ENCODE results near the gene CIB4. TPM values are rescaled to one million over a fixed set of nuclear protein-coding genes. Genes with fewer than 3 reads are reported as not detected.

CIB4 gene
- total RNA-seq, 2 donors from 2014 or later = 0.46 TPM; not detected in 1

DNA sequence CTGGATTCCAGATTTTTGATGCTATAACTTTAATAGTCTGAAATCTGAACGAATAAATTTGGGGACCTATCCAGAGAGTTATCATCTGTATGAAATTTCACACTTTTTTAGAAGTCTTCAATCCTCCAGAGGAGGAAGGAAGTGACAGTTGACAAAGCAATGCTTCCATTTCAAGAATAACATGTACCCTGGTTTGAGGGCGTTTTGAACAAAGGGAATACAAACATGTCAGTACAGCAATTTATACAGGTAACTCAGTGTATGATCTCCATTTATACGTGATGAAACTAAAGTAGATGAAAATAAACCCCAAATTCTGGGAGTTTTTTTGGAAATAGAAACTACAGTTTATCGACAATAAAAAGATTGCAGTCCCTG is 42.2 kb downstream of the CIB4 start:
- no peak overlapping the region for H3K27ac ChIP-seq
- H3K9me3 ChIP-seq = no peaks in the 10 kb centered on the region
- H3K4me1 ChIP-seq (replicated peaks) = no peaks in the 10 kb centered on the region
- intact Hi-C loops (cut with DNase I) = no loop called here
- DNase-seq (ENCODE audit: low spot score) = no peak
- 20% methylated on average over 4 of the region's 4 CpGs for WGBS
- TF ChIP-seq POLR2A (IDR thresholded peaks at IDR 0.05) (no peak), POLR2AphosphoS5 (IDR thresholded peaks at IDR 0.05) (peak; percentile 22)
- TF ChIP-seq, protein P1, sequence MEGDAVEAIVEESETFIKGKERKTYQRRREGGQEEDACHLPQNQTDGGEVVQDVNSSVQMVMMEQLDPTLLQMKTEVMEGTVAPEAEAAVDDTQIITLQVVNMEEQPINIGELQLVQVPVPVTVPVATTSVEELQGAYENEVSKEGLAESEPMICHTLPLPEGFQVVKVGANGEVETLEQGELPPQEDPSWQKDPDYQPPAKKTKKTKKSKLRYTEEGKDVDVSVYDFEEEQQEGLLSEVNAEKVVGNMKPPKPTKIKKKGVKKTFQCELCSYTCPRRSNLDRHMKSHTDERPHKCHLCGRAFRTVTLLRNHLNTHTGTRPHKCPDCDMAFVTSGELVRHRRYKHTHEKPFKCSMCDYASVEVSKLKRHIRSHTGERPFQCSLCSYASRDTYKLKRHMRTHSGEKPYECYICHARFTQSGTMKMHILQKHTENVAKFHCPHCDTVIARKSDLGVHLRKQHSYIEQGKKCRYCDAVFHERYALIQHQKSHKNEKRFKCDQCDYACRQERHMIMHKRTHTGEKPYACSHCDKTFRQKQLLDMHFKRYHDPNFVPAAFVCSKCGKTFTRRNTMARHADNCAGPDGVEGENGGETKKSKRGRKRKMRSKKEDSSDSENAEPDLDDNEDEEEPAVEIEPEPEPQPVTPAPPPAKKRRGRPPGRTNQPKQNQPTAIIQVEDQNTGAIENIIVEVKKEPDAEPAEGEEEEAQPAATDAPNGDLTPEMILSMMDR (IDR thresholded peaks at IDR 0.05) = no peak
- no peaks in the 10 kb centered on the region for H3K36me3 ChIP-seq
- H3K27me3 ChIP-seq (replicated peaks; ENCODE audit: insufficient read depth) = no peaks in the 10 kb centered on the region
- H3K4me3 ChIP-seq = no peak overlapping the region

DNA sequence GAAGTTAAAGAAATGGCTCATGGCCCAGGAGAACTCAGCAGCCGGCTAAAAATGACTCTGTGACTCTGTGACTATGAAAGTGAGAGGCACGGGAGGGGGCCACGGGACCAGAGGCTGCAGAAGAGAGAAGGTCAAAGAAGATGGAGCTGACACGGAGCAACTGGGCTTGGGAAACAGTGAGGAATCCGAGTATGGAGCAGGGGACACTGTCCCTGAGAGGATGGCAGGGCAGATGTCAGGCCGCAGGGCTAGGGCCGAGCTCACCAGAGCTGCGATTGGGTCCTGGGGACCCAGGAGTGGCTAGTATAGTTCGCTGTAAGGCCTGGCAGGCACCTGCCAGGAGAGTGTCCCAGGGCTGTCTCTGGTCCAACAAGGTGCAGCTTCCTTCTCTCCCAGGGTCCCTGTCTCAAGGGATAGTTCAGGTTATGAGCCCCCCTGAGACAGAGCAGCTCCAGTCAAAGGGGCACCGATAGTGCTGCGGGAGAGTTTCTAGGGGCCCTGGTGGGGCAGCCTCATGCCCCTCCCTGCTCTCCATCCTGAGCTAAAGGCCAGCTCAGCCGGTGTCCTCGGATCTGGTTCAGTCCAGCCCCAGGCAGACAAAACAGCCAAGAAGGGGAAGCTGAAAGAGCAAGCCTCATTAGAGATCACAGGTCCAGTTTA is 42.7 kb downstream of the CIB4 start:
- 70% methylated on average over 13 of the region's 13 CpGs for WGBS
- no peaks in the 10 kb centered on the region for H3K4me1 ChIP-seq (replicated peaks)
- H3K27ac ChIP-seq = no peak overlapping the region
- DNase-seq (ENCODE audit: low spot score) = no peak
- no peaks in the 10 kb centered on the region for H3K9me3 ChIP-seq
- intact Hi-C loops (cut with DNase I) = no loop called here
- TF ChIP-seq POLR2A (IDR thresholded peaks at IDR 0.05) (no peak), POLR2AphosphoS5 (IDR thresholded peaks at IDR 0.05) (no peak)
- TF ChIP-seq, protein P1 (IDR thresholded peaks at IDR 0.05) = no peak
- no peaks in the 10 kb centered on the region for H3K27me3 ChIP-seq (replicated peaks; ENCODE audit: insufficient read depth)
- H3K36me3 ChIP-seq = no peaks in the 10 kb centered on the region
- no peak overlapping the region for H3K4me3 ChIP-seq

DNA sequence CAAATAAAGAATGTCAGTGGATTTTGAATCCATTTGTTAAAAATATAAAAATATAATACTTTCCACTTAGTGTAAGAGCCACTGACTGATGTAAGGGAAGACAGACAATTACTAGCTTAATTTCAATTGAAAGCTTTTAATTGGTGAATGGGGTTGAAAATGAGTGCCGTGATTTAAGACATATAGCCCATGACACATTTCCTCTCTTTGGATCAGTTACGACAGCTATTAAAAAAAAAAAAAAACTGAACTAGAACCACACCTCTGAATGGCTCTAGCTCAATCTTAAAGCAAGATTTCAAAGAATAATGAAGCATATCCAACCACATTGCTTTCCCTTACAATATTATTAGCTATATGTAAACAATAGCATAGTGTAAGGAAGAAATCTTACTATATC is 44.0 kb downstream of the CIB4 start:
- Histone ChIP-seq H3K4me3 (no peak overlapping the region), H3K27ac (no peak overlapping the region), H3K4me1 (replicated peaks) (no peaks in the 10 kb centered on the region), H3K9me3 (no peaks in the 10 kb centered on the region), H3K36me3 (no peaks in the 10 kb centered on the region), H3K27me3 (replicated peaks; ENCODE audit: insufficient read depth) (no peaks in the 10 kb centered on the region)
- TF ChIP-seq, protein P1 (IDR thresholded peaks at IDR 0.05) = no peak
- TF ChIP-seq POLR2AphosphoS5 (IDR thresholded peaks at IDR 0.05) = no peak
- no peak for TF ChIP-seq POLR2A (IDR thresholded peaks at IDR 0.05)
- intact Hi-C loops (cut with DNase I) = no loop called here
- WGBS = 46% methylated on average over 2 of the region's 2 CpGs
- DNase-seq (ENCODE audit: low spot score) = no peak

DNA sequence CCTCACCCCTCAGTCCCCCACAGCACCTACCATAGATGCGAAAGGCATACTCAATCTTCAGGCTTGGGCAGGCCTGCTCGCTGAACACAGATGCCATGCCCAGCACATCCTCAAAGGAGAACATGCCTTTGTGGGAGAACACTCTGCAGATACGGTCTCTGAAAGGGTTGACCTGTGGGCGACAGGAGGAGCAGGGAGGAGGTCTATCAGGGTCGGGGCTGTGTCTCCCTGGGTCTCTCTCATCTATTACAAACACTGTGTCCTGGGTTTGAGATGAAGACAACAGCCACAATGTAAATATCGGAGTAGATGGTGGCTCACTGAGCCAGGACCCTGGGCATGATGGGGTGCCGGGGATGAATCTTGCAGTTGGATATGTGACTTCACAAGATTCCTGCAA is 46.0 kb downstream of the CIB4 start:
- H3K4me3 ChIP-seq = no peak overlapping the region
- intact Hi-C loops (cut with DNase I) = no loop called here
- no peaks in the 10 kb centered on the region for H3K27me3 ChIP-seq (replicated peaks; ENCODE audit: insufficient read depth)
- no peaks in the 10 kb centered on the region for H3K4me1 ChIP-seq (replicated peaks)
- H3K27ac ChIP-seq = no peak overlapping the region
- TF ChIP-seq, protein P1 (IDR thresholded peaks at IDR 0.05) = no peak
- TF ChIP-seq POLR2AphosphoS5 (IDR thresholded peaks at IDR 0.05) = no peak
- no peak for TF ChIP-seq POLR2A (IDR thresholded peaks at IDR 0.05)
- WGBS = 90% methylated on average over 7 of the region's 7 CpGs
- H3K9me3 ChIP-seq = no peaks in the 10 kb centered on the region
- DNase-seq (ENCODE audit: low spot score) = no peak
- H3K36me3 ChIP-seq = no peaks in the 10 kb centered on the region

Measured in prostate gland (tissue), 2 donors.